Esophagus squamous epithelium (tissue), 5 donors: Measurements from ENCODE around the gene TUBGCP2. TPM values are rescaled to one million over a fixed set of nuclear protein-coding genes. Genes with fewer than 3 reads are reported as not detected.

ENCODE experiments used
- DNase-seq: peaks from one replicate; lab custom pipeline; 2025; lab: John Stamatoyannopoulos, UW
- H3K27ac ChIP-seq, 4 donors: fragments of 200-600 bp; sonication (generic); one replicate each; pipeline ENCODE4 v1.5.1; 2016 to 2019; ENCODE audit warnings: mild to moderate bottlenecking in 1 of 4
- H3K27me3 ChIP-seq, 4 donors: fragments of 200-600 bp; sonication (generic); 1 replicate in 3 of 4; 2 replicates in 1 of 4; pipeline versions ENCODE4 v1.5.1 to v1.6.0; 2017 to 2021; ENCODE audit warnings: antibody characterized with exemption in 1 of 4
- H3K36me3 ChIP-seq, 3 donors: fragments of 200-600 bp; sonication (generic); one replicate each; pipeline ENCODE4 v1.5.1; 2016 to 2019
- H3K4me1 ChIP-seq, 3 donors: fragments of 200-600 bp; sonication (generic); one replicate each; pipeline ENCODE4 v1.5.1; 2017 to 2019
- H3K4me3 ChIP-seq, 4 donors: fragments of 200-600 bp; sonication (generic); 1 replicate in 3 of 4; 2 replicates in 1 of 4; pipeline ENCODE4 v1.5.1; 2016 to 2019; ENCODE audit warnings: mild to moderate bottlenecking in 2 of 4, moderate library complexity in 1 of 4
- H3K9me3 ChIP-seq, 3 donors: fragments of 200-600 bp; sonication (generic); one replicate each; pipeline ENCODE4 v1.5.1; 2016 to 2019
- POLR2A ChIP-seq, 4 donors: fragments of 450-650 bp; IDR thresholded peaks; one replicate each; pipeline ENCODE4 v1.6.1; 2017; ENCODE audit warnings: antibody characterized with exemption in 4 of 4, mild to moderate bottlenecking in 4 of 4, moderate library complexity in 3 of 4
- whole genome bisulfite sequencing, 2 donors: methylation state at CpG; one replicate each; pipeline ENCODE4 v1.1.5; 2018; 5-methylcytosine and 5-hydroxymethylcytosine counted together
- intact Hi-C: fragments of 100-400 bp; cut with DNase I; formaldehyde crosslinking; loops from one replicate; pipeline ENCODE4 v1.15.0; 2022
- total RNA-seq, 4 donors: library from RNA; depleted of rRNA; stranded (reverse); fragments of >200 nt; gene quantifications; one replicate each; pipeline ENCODE4 v1.1.0, GENCODE V29; 2016
- TF ChIP-seq, protein P1 (sequence below), 6 experiments: fragments of 450-650 bp in 4 of 6; fragments of 200-600 bp in 2 of 6; sonication (generic) in 2 of 6; IDR thresholded peaks; one replicate each; pipeline ENCODE4 v1.5.1; 2016 to 2019; ENCODE audit warnings: antibody characterized with exemption in 6 of 6, mild to moderate bottlenecking in 4 of 6, moderate library complexity in 4 of 6
- donor health status: DM: yes; HTN: yes; CAD: no.

TUBGCP2 gene
- total RNA-seq, 4 donors from 2014 or later: 28.4 to 44.4 (median 38.9) TPM

GRCh38 chr10:133231946-133232574, 76.6 kb downstream of the TUBGCP2 start:
- 13 to 47% methylated on average over 3 to 4 of the region's 11 CpGs for WGBS, 2 donors
- H3K27me3 ChIP-seq: peaks cover 16 to 100% (median 22%) of the 10 kb centered on the region in 4 donors
- H3K4me3 ChIP-seq: no peak overlapping the region
- DNase-seq: no peak
- H3K36me3 ChIP-seq: no peaks in the 10 kb centered on the region
- no peak for TF ChIP-seq POLR2A (IDR thresholded peaks at IDR 0.05)
- TF ChIP-seq, protein P1, sequence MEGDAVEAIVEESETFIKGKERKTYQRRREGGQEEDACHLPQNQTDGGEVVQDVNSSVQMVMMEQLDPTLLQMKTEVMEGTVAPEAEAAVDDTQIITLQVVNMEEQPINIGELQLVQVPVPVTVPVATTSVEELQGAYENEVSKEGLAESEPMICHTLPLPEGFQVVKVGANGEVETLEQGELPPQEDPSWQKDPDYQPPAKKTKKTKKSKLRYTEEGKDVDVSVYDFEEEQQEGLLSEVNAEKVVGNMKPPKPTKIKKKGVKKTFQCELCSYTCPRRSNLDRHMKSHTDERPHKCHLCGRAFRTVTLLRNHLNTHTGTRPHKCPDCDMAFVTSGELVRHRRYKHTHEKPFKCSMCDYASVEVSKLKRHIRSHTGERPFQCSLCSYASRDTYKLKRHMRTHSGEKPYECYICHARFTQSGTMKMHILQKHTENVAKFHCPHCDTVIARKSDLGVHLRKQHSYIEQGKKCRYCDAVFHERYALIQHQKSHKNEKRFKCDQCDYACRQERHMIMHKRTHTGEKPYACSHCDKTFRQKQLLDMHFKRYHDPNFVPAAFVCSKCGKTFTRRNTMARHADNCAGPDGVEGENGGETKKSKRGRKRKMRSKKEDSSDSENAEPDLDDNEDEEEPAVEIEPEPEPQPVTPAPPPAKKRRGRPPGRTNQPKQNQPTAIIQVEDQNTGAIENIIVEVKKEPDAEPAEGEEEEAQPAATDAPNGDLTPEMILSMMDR (IDR thresholded peaks at IDR 0.05): no peak
- no peaks in the 10 kb centered on the region for H3K9me3 ChIP-seq
- no peak overlapping the region for H3K27ac ChIP-seq
- H3K4me1 ChIP-seq: peaks cover 9 to 37% (median 28%) of the 10 kb centered on the region in 3 donors
- intact Hi-C loops: no loop called here

- TF ChIP-seq POLR2A (IDR thresholded peaks at IDR 0.05): no peak
- TF ChIP-seq, protein P1 (IDR thresholded peaks at IDR 0.05): no peak
- H3K27me3 ChIP-seq: peaks cover 10 to 100% (median 19%) of the 10 kb centered on the region in 4 donors
- 17% methylated on average over 20 of the region's 44 CpGs; no CpG with 5 or more reads in 1 of the 2 donors for WGBS, 2 donors
Measured at GRCh38 chr10:133231244-133231945, 77.3 kb downstream of the TUBGCP2 start.

GRCh38 chr10:133230387-133231195, 78.1 kb downstream of the TUBGCP2 start:
- Histone ChIP-seq H3K9me3 (no peaks in the 10 kb centered on the region), H3K27me3 (peaks cover 4 to 100% (median 15%) of the 10 kb centered on the region in 4 donors), H3K27ac (no peak overlapping the region), H3K4me1 (peaks cover 0 to 22% (median 17%) of the 10 kb centered on the region in 3 donors), H3K4me3 (peak overlapping the region in 2 of 4 donors; percentile 15 to 42), H3K36me3 (no peaks in the 10 kb centered on the region)
- intact Hi-C loops: no loop called here
- WGBS, 2 donors: no CpG with 5 or more reads among the region's 122 CpGs
- no peak for TF ChIP-seq POLR2A (IDR thresholded peaks at IDR 0.05)
- TF ChIP-seq, protein P1 (IDR thresholded peaks at IDR 0.05): no peak
- DNase-seq: no peak

More at GRCh38 chr10:133231244-133231945, 77.3 kb downstream of the TUBGCP2 start:
- Histone ChIP-seq H3K9me3 (no peaks in the 10 kb centered on the region), H3K4me3 (peak overlapping the region in 1 of 4 donors; percentile 42), H3K36me3 (no peaks in the 10 kb centered on the region), H3K27ac (no peak overlapping the region), H3K4me1 (peaks cover 2 to 30% (median 21%) of the 10 kb centered on the region in 3 donors)
- no peak for DNase-seq
- intact Hi-C loops: no loop called here

DNA sequence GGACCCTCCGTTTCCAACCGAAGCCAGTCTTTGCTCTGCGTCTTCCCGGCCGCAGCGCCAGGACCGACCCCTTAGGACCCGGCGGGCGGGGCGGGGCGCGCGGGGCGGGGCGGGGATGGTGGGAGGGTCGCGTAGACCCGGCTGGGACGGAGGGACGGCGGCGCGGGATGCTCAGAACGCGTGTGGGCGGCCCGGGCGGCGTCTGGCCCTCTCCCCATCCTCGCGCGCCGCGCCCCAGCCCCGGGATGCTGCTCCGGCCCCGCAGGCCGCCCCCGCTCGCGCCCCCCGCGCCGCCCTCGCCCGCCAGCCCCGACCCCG, 78.7 kb downstream of the TUBGCP2 start, which contains the start of gene UTF1:
Gene UTF1 (plus strand): TSS at position 174 of the 318 bp plus-strand sequence. CDS start 72 bp downstream, at position 246.
- intact Hi-C loops: no loop called here
- WGBS, 2 donors: no CpG with 5 or more reads among the region's 49 CpGs
- Histone ChIP-seq H3K4me1 (peaks cover 0 to 17% (median 16%) of the 10 kb centered on the region in 3 donors), H3K4me3 (peak within 1 kb of the TSS in 2 of 4 donors; percentile 15 to 42), H3K27ac (no peak within 1 kb of the TSS), H3K27me3 (peaks cover 4 to 100% (median 13%) of the 10 kb centered on the region in 4 donors), H3K36me3 (no peaks in the 10 kb centered on the region), H3K9me3 (no peaks in the 10 kb centered on the region)
- no peak for TF ChIP-seq POLR2A (IDR thresholded peaks at IDR 0.05)
- TF ChIP-seq, protein P1 (IDR thresholded peaks at IDR 0.05): no peak
- DNase-seq: no peak
